Right kidney (tissue), 1 donor: ENCODE measurements around the gene MATR3.
"Not testable (repeated sequence)": the region's sequence is repeated elsewhere in the genome, so short reads cannot be mapped to it uniquely, and the experiment has no call there.

Experiments
- DNase-seq: peaks from one replicate; pipeline ENCODE4 v3.0.0-alpha.2; 2016

The MATR3 gene

DNA sequence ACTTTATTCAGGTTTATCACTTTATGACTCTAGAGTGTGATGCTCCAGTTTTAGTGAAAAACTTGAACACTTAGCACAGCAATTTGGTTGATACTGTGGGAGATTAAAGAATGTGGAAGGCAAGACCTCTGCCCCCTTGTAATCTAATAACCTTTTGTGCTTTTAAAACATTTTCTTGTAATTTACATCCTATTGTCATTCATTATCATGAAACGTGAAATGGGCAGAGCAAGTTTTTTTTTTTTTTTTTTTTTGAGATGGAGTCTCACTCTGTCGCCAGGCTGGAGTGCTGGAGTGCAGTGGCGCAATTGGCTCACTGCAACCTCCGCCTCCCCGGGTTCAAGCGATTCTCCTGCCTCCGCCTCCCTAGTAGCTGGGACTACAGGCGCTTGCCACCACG is 49.9 kb downstream of the MATR3 start:
- DNase-seq = no peak

DNA sequence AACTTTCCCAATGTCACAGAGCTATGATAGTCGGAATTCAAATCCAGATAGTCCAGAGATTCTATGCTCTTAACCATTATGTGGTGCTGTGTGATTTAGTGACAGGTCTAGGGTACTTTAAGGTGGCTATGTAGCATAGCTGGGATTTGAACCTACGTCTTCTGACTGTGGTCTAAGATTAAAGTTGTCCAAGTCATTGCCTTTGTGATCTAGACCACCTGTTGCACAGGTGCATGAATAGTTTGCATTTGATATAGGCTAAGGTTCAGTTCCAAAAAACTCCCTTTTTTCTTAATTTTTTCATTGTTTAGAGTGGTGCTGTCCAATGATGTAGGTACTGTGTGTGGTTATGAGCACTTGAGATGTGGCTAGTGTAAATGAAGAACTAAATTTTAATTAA is 50.6 kb downstream of the MATR3 start:
- no peak for DNase-seq

DNA sequence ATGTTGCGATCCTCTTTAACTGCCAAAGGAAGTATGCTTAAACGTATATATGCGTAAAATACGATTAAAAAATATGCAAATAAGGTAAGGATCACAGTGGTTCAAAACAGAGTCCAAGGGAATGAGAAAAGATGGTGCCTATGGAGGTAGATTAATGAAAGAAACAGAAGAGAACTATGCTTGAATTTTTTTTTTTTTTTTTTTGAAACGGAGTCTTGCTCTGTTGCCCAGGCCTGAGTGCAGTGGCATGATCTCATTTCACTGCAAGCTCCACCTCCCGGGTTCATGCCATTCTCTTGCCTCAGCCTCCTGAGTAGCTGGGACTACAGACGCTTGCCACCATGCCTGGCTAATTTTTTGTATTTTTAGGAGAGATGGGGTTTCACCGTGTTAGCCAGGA is 51.9 kb downstream of the MATR3 start:
- not testable (repeated sequence) for DNase-seq

DNA sequence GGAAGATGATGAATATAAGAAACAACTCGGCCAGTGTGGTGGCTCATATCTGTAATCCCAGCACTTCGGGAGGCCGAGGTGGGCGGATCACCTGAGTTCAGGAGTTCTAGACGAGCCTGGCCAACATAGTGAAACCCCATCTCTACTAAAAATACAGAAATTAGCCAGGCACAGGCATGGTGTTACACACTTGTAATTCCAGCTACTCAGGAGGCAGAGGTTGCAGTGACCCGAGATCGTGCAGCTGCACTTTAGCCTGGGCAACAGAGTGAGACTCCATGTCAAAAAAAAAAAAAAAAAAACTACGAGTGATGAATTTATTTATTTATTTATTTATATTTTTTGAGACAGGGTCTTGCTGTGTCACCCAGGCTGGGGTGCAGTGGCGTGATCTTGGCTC is 54.3 kb downstream of the MATR3 start:
- not testable (repeated sequence) for DNase-seq

DNA sequence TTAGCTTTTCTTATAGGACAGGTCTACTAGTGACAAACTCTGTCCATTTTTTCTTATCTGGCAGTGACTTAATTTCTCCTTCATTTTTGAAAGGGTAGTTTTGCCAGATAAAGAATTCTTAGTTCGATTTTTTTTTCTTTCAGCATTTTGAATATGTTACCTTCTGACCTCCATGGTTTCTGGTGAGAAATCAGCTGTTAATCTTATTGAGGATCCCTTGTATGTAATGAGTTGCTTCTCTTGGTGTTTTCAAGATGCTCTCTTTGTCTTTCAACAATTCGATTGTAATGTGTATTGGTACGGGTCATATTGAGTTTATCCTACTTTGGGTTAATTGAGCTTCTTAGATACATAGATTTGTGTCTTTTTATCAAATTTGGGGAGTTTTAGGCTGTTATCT is 60.6 kb downstream of the MATR3 start:
- no peak for DNase-seq

DNA sequence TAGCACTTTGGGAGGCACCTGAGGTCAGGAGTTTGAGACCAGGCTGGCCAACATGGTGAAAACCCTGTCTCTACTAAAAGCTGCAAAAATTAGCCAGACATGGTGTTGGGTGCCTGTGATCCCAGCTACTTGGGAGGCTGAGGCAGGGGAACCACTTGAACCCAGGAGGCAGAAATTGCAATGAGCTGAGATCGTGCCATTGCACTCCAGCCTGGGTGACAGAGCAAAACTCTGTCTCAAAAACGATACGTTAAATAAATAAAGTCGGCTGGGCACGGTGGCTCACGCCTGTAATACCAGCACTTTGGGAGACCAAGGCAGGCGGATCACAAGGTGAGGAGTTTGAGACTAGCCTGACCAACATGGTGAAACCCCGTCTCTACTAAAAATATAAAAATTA is 62.4 kb downstream of the MATR3 start:
- DNase-seq = not testable (repeated sequence)

DNA sequence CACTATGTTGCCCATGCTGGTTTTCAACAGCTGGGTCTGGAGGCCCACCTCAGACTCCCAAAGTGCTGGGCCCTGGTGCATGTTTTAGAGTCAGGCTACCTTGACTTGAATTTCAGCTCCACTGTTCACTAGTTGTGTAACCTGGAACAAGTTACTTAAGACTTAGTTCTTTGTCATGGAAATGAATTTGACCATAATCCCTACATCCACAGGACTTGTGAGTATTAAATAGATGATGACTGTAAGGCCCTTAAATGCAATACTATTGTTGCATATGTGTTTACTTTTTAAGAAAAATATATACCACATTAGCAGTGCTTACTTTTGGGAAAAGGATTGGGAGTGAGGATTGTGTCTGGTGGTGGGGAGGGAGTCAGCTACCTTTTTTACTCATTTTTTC is 64.5 kb downstream of the MATR3 start:
- DNase-seq = no peak

DNA sequence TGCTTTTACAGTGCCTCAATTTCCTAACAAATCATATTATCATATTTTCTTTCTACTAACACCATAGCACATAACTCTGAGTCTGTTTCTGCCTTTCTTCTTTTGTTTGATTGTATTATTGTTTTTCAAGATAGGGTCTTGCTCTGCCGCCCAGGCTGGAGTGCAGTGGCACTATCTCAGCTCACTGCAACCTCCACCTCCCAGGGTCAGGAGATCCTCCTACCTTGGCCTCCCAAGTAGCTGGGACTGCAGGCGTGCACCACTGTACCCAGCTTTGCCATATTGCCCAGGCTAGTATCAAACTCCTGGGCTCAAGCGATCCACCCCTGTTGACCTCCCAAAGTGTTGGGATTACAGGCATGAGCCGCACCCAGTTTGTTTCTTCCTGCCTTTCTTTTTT is 66.8 kb downstream of the MATR3 start:
- no peak for DNase-seq

DNA sequence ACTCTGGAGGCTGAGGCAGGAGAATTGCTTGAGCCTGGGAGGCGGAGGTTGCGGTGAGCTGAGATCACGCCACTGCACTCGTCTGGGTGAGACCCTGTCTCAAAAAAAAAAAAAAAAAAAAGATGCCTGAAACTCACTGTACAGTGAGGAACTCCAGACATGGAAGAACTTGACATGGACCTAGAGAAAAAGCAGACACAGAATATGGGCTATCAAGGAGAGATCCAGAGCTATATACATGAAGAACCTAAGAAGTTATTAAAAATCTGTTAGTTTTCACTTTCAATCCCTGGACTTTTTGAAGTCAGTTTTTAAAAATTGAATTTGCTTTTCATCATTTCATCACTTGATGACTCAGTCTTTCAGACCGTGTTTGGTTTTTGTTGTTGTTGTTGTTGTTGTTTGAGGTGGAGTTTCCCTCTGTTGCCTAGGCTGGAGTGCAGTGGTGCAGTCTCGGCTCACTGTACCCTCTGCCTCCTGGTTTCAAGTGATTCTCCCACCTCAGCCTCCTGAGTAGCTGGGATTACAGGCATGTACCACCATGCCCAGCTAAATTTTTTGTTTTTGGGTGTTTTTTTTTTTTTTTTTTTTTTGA is 68.4 kb downstream of the MATR3 start:
- DNase-seq = no peak

DNA sequence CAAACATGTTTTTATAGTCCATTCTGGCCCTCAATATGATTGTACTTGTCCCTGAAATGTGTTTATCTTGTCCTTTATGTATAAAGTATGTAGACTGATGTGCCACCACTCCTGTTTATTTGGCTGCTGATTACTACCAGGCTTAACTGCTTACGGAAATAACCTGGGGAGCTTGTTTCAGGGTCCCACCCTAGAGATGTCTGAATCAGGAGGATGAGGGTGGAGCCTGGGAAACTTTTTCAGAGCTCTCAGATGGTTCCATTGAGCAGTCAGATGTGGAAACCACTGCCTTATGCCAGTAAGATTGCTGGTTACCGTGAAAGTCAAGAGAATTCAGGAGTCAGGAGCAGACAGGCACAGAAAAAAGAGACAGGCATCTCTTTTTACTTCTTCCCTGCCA is 70.4 kb downstream of the MATR3 start:
- DNase-seq = no peak

DNA sequence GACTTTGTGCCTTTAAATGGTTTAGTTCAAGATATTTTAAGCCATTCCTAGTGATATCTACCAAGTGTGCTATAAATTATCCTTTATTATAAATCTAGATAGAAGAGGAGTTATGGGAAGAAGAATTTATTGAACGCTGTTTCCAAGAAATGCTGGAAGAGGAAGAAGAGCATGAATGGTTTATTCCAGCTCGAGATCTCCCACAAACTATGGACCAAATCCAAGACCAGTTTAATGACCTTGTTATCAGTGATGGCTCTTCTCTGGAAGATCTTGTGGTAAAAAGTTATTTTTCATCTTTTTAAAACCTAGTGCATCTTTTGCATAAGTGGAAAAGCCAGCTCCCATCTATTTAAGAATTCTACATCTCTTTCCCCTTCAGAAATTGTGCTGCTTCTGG is 70.9 kb downstream of the MATR3 start:
- no peak for DNase-seq

DNA sequence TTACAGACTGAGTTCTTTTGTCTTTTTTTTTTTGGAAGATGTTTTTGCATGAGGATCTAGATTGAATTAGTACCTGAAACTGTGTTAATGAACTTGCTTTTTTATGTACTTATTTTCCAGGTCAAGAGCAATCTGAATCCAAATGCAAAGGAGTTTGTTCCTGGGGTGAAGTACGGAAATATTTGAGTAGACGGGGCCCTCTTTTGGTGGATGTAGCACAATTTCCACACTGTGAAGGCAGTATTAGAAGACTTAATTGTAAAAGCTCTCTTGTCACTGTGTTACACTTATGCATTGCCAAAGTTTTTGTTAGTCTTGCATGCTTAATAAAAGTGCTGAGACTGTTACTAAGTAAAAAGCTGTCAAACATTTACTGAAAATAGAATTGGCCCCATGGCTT is 75.1 kb downstream of the MATR3 start:
- DNase-seq = no peak

DNA sequence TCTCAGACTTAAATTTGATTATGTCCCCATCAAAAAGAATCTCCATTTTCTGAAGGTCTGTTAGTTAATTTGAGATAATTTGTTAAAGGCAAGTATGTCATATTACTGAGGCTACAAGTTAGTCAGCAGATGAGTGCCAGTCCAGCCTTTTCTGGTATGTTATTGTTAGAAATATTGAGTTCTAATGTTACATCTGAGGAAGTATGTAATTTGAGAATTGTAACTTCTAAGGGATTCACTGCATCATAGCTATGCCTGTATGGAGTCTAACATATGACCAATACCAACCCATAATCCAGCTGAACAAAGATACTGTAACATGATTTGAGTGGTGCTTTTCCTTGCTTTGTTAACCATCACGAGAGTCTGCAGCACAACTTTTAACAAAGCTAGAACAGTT is 75.6 kb downstream of the MATR3 start:
- DNase-seq = no peak

DNA sequence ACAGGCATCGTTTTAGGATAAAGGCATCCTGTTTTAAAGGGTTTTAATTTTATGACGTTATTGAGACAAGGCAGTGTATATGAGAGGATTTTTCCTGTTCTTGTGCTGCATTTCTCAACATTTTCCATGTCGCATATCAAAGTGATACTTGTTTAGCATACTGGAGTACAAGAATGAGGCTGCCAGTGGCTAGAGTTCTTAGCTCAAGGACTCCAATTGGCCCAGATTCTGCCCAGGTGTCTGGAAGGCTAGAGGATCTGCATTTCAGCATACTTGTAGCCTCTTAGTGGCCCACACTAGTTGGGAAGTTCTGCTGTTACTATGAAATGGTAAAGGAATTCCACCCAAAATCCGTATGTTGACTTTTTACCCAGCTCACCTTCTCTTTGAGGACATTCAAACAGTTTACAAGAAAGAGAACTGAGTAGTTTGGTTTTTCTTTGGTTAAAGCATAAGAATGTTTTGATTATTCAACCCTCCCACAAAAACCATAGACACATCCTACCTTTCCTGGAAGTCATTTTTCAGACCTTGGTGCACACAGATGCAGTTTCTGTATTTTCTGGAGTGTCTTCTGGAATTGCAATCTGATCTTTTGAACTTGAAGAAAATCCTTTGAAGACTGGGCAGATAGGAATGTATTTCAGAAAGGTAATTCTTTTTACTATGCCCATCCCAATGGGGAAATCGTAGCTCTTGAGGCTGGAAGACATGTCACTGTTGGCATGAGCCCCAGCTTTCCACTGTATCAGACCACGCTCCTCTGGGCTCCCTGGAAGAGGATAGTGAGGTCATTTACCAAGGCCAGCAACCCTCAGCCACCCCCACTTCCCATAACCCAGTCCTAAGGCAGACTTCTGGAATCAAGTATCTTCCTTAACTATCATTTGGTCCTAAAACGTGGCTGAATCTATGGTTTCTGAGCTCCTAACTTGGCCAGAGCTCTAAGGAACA is 78.2 kb downstream of the MATR3 start:
- DNase-seq = no peak

DNA sequence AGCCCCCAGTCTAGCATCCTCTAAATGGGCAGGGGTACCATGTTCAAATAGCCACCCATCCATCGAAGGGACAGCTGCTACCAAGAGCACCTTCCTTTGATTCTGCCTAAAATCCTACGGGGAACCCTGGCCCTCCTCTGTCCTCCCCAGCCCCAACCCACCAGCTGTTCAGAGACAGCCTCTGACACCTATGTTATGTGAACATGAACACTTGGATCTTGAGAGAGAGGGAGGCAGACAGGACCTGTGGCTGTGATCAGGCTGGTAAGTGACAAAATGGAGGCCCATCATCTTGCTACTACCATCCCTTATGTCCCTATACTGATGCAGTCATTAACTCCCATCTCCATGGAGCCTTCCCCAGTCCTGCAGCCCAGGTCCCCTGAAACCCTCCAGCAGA is 81.4 kb downstream of the MATR3 start:
- DNase-seq = no peak

DNA sequence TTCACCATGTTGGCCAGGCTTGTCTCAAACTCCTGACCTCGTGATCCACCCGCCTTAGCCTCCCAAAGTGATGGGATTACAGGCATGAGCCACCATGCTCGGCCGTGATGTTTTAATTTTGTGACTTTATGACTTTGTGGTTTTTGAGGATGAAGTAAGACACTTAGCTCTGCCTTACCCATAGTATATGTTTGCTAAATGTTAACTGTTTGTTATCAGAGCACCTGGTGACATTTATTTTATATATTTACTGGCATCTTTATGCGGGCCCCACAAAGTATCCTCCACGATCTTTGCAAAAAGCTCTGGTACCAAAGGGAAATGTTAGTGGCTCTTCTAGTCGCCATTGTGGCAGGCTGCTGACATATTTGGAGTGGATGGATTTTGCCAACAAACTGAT is 82.8 kb downstream of the MATR3 start:
- no peak for DNase-seq

DNA sequence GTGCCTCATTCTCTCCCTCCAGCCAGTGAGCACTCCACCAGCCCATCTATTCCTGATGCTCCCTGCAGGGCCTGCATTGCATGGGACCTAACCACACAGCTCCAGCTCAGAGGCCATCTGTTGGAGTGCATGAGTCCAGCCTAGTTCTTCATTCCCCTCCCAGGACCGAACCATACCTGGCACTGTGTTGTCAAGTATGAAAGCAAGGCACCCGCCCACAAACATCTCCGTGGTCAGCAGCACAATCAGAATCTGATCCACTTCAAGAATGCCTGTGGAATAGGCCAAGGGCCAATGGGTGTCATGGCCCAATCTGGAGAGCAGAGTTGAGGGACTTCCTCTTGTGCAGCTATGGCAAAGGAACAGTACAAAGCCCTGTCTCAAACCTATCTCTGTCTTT is 83.7 kb downstream of the MATR3 start:
- no peak for DNase-seq

DNA sequence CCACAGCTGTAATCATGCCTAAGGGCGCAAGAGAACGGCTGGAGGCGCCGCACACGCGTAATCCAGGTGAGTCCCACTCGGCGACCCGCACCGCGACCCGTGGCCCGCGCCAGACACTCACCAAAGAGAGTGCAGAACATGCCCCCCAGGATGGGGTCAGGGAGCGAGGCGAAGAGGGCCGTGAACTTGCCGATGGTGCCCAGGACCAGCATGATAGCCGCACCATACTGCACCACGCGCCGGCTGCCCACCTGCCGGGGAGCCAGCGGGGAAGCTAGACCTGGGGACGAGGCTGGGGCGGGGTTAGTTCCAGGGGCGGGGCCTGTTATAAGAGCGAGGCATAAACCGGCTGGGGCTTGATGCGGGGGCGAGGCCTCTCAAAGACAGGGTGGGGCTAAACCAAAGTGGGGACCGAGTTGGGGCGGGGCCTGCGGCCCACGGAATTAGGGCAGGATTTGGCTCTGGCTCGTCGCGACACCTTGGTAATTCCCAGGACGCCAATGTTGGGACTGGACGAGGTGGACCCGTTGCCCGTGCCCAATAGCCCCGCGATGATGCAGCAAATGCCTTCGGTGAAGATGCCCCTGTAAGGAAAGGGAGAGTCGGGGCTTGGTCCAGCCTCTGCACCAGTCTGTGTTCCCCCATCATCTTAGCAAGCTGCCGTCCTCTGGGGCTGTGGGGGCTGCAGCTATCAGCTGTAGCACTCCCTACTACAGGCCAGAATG is 84.7 kb downstream of the MATR3 start:
- no peak for DNase-seq

DNA sequence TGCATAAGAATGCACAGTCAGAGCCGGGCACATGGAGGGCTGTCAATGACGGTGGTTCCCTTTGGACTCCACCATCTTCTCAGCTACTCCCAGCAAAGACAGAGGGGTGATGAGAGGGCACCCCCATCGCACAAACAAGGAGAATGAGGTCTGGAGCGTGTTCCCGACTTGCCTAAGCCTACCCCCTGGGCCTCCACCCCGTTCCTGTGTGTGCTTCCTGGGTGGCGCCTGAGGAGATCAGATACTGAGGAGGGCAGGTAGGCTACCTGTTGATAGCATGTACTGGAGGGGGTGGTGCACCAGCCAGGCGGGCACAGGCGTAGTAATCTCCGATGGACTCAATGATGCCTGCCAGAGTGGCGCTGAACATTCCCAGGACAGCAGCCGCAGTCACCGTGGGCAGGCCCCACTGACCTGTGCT is 85.4 kb downstream of the MATR3 start:
- DNase-seq = no peak

DNA sequence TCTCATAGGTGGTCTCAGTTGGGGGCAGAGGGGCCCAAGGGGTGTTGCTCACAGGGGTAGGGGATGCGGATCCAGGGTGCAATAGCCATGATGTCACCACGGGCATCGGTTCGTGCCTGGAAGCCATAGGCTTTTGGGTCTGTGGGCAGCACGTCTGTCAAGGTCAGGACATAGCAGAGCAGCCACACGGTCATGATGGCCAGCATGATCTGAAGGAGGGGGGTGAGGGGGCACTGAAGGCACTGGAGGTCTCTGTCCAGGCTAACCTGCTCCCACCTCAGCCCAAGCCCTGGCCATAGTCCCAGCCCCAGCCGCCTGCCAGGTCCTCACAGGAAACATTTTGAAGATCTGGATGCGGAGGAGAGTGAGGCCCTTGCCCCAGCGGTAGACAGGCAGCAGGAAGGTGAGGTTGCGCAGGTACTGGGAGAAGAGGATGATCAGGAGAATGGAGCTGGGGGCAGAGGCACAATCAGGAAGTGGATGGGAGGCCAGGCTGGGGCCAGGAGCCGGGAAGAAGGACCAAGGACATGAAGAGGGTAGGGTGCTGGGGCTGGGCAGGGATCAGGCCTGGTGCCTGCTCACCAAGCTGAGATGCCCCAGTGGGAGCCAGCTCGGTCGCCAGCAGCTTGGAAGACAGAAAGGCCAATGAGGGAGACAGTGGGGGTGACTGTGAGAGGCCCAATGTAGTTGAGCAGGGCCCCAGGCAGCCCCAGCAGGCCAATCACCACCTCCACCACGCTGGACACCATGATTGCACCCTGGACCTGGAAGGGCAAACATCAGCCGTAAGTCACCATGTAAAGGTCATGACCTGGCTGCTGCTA is 86.3 kb downstream of the MATR3 start:
- no peak for DNase-seq
